ENCODE measurements around the gene HOXC10.

GRCh38 chr12:54010972-54011664 lies 26.2 kb downstream of the HOXC10 start:
- no peak for TF ChIP-seq CTCF (IDR thresholded peaks at IDR 0.05 in 4 of 5, conservative IDR thresholded peaks at IDR 0.05 in 1 of 5)
- no peak for TF ChIP-seq POLR2A (IDR thresholded peaks at IDR 0.05)

All from gastrocnemius medialis (tissue), 4 donors.